Astrocyte (in vitro differentiated cells and primary cell): ENCODE results near the gene FLRT1. TPM values are rescaled to one million over a fixed set of nuclear protein-coding genes. Genes with fewer than 3 reads are reported as not detected.

Experiments
- DNase-seq: peaks from one replicate; pipeline ENCODE4 v3.0.0-alpha.2; 2010; ENCODE audit warnings: low read depth
- FAIRE-seq: peaks from 2 replicates; lab custom pipeline; 2011; peaks lifted over from hg19 to GRCh38; lab: Jason Lieb, UNC
- H2AFZ ChIP-seq: 2 replicates; pipeline ENCODE4 v1.6.0; 2012; ENCODE audit warnings: low read depth, low read length, inconsistent platforms
- H3K27ac ChIP-seq: 2 replicates; pipeline ENCODE4 v1.5.1; 2011; ENCODE audit warnings: low read depth, low read length, inconsistent platforms
- H3K27me3 ChIP-seq: 2 replicates; pipeline ENCODE4 v1.6.0; 2011; ENCODE audit warnings: low read length, inconsistent platforms; ENCODE audit not compliant: insufficient read depth
- H3K36me3 ChIP-seq: 2 replicates; pipeline ENCODE4 v1.5.1; 2011; ENCODE audit warnings: low read length, inconsistent platforms; ENCODE audit not compliant: insufficient read depth
- H3K4me1 ChIP-seq: 2 replicates; pipeline ENCODE4 v1.5.1; 2011; ENCODE audit warnings: low read length, inconsistent platforms; ENCODE audit not compliant: insufficient read depth
- H3K4me2 ChIP-seq: 2 replicates; pipeline ENCODE4 v1.6.0; 2012; ENCODE audit warnings: low read length, inconsistent platforms
- H3K4me3 ChIP-seq: 2 replicates; pipeline ENCODE4 v1.5.1; 2011; ENCODE audit warnings: low read depth, mild to moderate bottlenecking, low read length, inconsistent platforms; ENCODE audit not compliant: insufficient read depth
- H3K79me2 ChIP-seq: 2 replicates; pipeline ENCODE4 v1.6.0; 2012; ENCODE audit warnings: mild to moderate bottlenecking, low read length, inconsistent platforms; ENCODE audit not compliant: insufficient read depth
- H3K9ac ChIP-seq: 2 replicates; pipeline ENCODE4 v1.6.0; 2012; ENCODE audit warnings: mild to moderate bottlenecking, low read length, inconsistent platforms
- H3K9me3 ChIP-seq: 2 replicates; pipeline ENCODE4 v1.5.1; 2012; ENCODE audit warnings: low read depth, mild to moderate bottlenecking, low read length, inconsistent platforms; ENCODE audit not compliant: insufficient read depth
- H4K20me1 ChIP-seq: 2 replicates; pipeline ENCODE4 v1.6.0; 2012; ENCODE audit warnings: low read length, inconsistent platforms; ENCODE audit not compliant: insufficient read depth
- H3K27ac Mint-ChIP-seq: one replicate; pipeline ENCODE4 v1.8.0; 2021; ENCODE audit warnings: mild to moderate bottlenecking, mixed read lengths; ENCODE audit not compliant: unreplicated experiment
- H3K27me3 Mint-ChIP-seq: one replicate; pipeline ENCODE4 v1.8.0; 2021; ENCODE audit warnings: low read depth, mixed read lengths; ENCODE audit not compliant: unreplicated experiment
- H3K36me3 Mint-ChIP-seq: one replicate; pipeline ENCODE4 v1.8.0; 2021; ENCODE audit warnings: low read depth, mixed read lengths; ENCODE audit not compliant: unreplicated experiment
- H3K4me1 Mint-ChIP-seq: one replicate; pipeline ENCODE4 v1.8.0; 2021; ENCODE audit warnings: low read depth, mixed read lengths; ENCODE audit not compliant: unreplicated experiment
- H3K4me3 Mint-ChIP-seq: one replicate; pipeline ENCODE4 v1.8.0; 2021; ENCODE audit warnings: mild to moderate bottlenecking, moderate library complexity, mixed read lengths; ENCODE audit not compliant: unreplicated experiment
- H3K9me3 Mint-ChIP-seq: one replicate; pipeline ENCODE4 v1.8.0; 2021; ENCODE audit warnings: mild to moderate bottlenecking, mixed read lengths; ENCODE audit not compliant: unreplicated experiment
- CTCF ChIP-seq: IDR thresholded peaks from 2 replicates; pipeline ENCODE4 v1.5.1; 2011; ENCODE audit warnings: low read depth, mild to moderate bottlenecking, inconsistent platforms, low read length, moderate library complexity; ENCODE audit not compliant: insufficient read depth
- EZH2 ChIP-seq: IDR thresholded peaks from 2 replicates; pipeline ENCODE4 v1.6.1; 2012; ENCODE audit warnings: mild to moderate bottlenecking, low read length, inconsistent platforms; ENCODE audit not compliant: insufficient read depth
- total RNA-seq: library from RNA; stranded (reverse); gene quantifications from 2 replicates; pipeline ENCODE4 v1.2.1, GENCODE V29; 2021

Gene FLRT1
- total RNA-seq, 1 donor from 2014 or later: 0.20 TPM

- DNase-seq (no peak), FAIRE-seq (no peak)
- H3K79me2 ChIP-seq: no peaks in the 10 kb centered on the region
- H3K4me3 ChIP-seq: no peak overlapping the region
- Mint-ChIP-seq H3K4me1 (peaks cover 5% of the 10 kb centered on the region), H3K9me3 (no peaks in the 10 kb centered on the region), H3K36me3 (peaks cover 3% of the 10 kb centered on the region), H3K27ac (no peak overlapping the region), H3K27me3 (peaks cover 49% of the 10 kb centered on the region), H3K4me3 (no peak overlapping the region)
- peaks cover 13% of the 10 kb centered on the region for H3K4me1 ChIP-seq
- H3K9me3 ChIP-seq: no peaks in the 10 kb centered on the region
- no peak overlapping the region for H3K27ac ChIP-seq
- no peak overlapping the region for H2AFZ ChIP-seq
- TF ChIP-seq EZH2: no peak
- TF ChIP-seq CTCF: no peak
- H4K20me1 ChIP-seq: peaks cover 10% of the 10 kb centered on the region
- peaks cover 5% of the 10 kb centered on the region for H3K27me3 ChIP-seq
- H3K9ac ChIP-seq: no peak overlapping the region
- H3K36me3 ChIP-seq: no peaks in the 10 kb centered on the region
- no peak overlapping the region for H3K4me2 ChIP-seq
These were observed 24.4 kb upstream of the FLRT1 start for GRCh38 chr11:64011371-64011770.

GRCh38 chr11:64013141-64013896, 22.4 kb upstream of the FLRT1 start:
- Mint-ChIP-seq H3K4me1 (no peaks in the 10 kb centered on the region), H3K27ac (no peak overlapping the region), H3K4me3 (no peak overlapping the region), H3K9me3 (no peaks in the 10 kb centered on the region), H3K36me3 (no peaks in the 10 kb centered on the region), H3K27me3 (peaks cover 38% of the 10 kb centered on the region)
- TF ChIP-seq CTCF (no peak), EZH2 (no peak)
- peaks cover 12% of the 10 kb centered on the region for H4K20me1 ChIP-seq
- no peaks in the 10 kb centered on the region for H3K36me3 ChIP-seq
- no peak overlapping the region for H3K9ac ChIP-seq
- no peaks in the 10 kb centered on the region for H3K79me2 ChIP-seq
- peaks cover 9% of the 10 kb centered on the region for H3K27me3 ChIP-seq
- no peak overlapping the region for H3K27ac ChIP-seq
- DNase-seq: no peak
- FAIRE-seq: no peak
- no peak overlapping the region for H2AFZ ChIP-seq
- H3K4me2 ChIP-seq: no peak overlapping the region
- no peaks in the 10 kb centered on the region for H3K4me1 ChIP-seq
- no peaks in the 10 kb centered on the region for H3K9me3 ChIP-seq
- no peak overlapping the region for H3K4me3 ChIP-seq

- Mint-ChIP-seq H3K4me3 (no peak overlapping the region), H3K27me3 (peaks cover 36% of the 10 kb centered on the region), H3K27ac (no peak overlapping the region), H3K36me3 (no peaks in the 10 kb centered on the region), H3K9me3 (no peaks in the 10 kb centered on the region), H3K4me1 (no peaks in the 10 kb centered on the region)
- H3K9ac ChIP-seq: no peak overlapping the region
- H2AFZ ChIP-seq: no peak overlapping the region
- FAIRE-seq: no peak
- no peak overlapping the region for H3K4me3 ChIP-seq
- H3K27ac ChIP-seq: no peak overlapping the region
- no peaks in the 10 kb centered on the region for H3K9me3 ChIP-seq
- H3K4me1 ChIP-seq: no peaks in the 10 kb centered on the region
- no peak for DNase-seq
- H3K36me3 ChIP-seq: no peaks in the 10 kb centered on the region
- H3K4me2 ChIP-seq: no peak overlapping the region
- TF ChIP-seq CTCF (no peak), EZH2 (no peak)
- H3K79me2 ChIP-seq: no peaks in the 10 kb centered on the region
- peaks cover 9% of the 10 kb centered on the region for H3K27me3 ChIP-seq
- peaks cover 12% of the 10 kb centered on the region for H4K20me1 ChIP-seq
These were observed 21.4 kb upstream of the FLRT1 start for GRCh38 chr11:64014356-64014755.
